Neural cell (in vitro differentiated cells): ENCODE results near the gene KIF1B. TPM values are rescaled to one million over a fixed set of nuclear protein-coding genes. Genes with fewer than 3 reads are reported as not detected.

Source experiments
- H2AFZ ChIP-seq: fragments of 200-600, 300-800 bp; sonication (generic), shearing (Covaris generic); 2 replicates; pipeline ENCODE4 v1.6.0; 2014; ENCODE audit warnings: low read depth, mild to moderate bottlenecking, antibody characterized with exemption, low read length, moderate library complexity
- H3F3A ChIP-seq: fragments of 200-600 bp; shearing (Covaris generic); 2 replicates; pipeline ENCODE4 v1.6.1; 2016; ENCODE audit warnings: mild to moderate bottlenecking, moderate library complexity, mixed read lengths, antibody characterized with exemption, low read length; ENCODE audit not compliant: insufficient read depth, poor library complexity, severe bottlenecking
- H3K27ac ChIP-seq: fragments of 200-600, 300-800 bp; sonication (generic), shearing (Covaris generic); 2 replicates; pipeline ENCODE4 v1.5.1; 2014; ENCODE audit warnings: mild to moderate bottlenecking, low read length, moderate library complexity
- H3K27me3 ChIP-seq: fragments of 300-800, 200-600 bp; sonication (generic), shearing (Covaris generic); 2 replicates; pipeline ENCODE4 v1.6.0; 2014; ENCODE audit warnings: mild to moderate bottlenecking, low read depth, low read length, moderate library complexity; ENCODE audit not compliant: insufficient read depth
- H3K36me3 ChIP-seq: fragments of 300-800, 200-600 bp; sonication (generic), shearing (Covaris generic); 2 replicates; pipeline ENCODE4 v1.5.1; 2014; ENCODE audit warnings: mild to moderate bottlenecking, antibody characterized with exemption, low read length, moderate library complexity; ENCODE audit not compliant: insufficient read depth
- H3K4me2 ChIP-seq: fragments of 300-800, 200-600 bp; sonication (generic), shearing (Covaris generic); 2 replicates; pipeline ENCODE4 v1.6.0; 2014; ENCODE audit warnings: mild to moderate bottlenecking, low read length
- H3K4me3 ChIP-seq: fragments of 300-800, 200-600 bp; sonication (generic), shearing (Covaris generic); 2 replicates; pipeline ENCODE4 v1.5.1; 2014; ENCODE audit warnings: mild to moderate bottlenecking, low read length, moderate library complexity
- H3K79me2 ChIP-seq: fragments of 200-600 bp; shearing (Covaris generic); replicated peaks from 2 replicates; pipeline ENCODE4 v1.6.0; 2014; ENCODE audit warnings: mild to moderate bottlenecking, low read length, moderate library complexity; ENCODE audit not compliant: insufficient read depth
- H3K9ac ChIP-seq: fragments of 300-800, 200-600 bp; sonication (generic), shearing (Covaris generic); 2 replicates; pipeline ENCODE4 v1.6.1; 2016; ENCODE audit warnings: mild to moderate bottlenecking, low read length, mixed read lengths
- H3K9me2 ChIP-seq: fragments of 200-600 bp; shearing (Covaris generic); 2 replicates; pipeline ENCODE4 v1.6.1; 2016; ENCODE audit warnings: mild to moderate bottlenecking, low read length, mixed read lengths; ENCODE audit not compliant: insufficient read depth
- H3K9me3 ChIP-seq: fragments of 200-600, 300-800 bp; sonication (generic), shearing (Covaris generic); 2 replicates; pipeline ENCODE4 v1.6.1; 2016; ENCODE audit warnings: mild to moderate bottlenecking, mixed run types, low read length, moderate library complexity, mixed read lengths
- H4K20me1 ChIP-seq: fragments of 200-600 bp; shearing (Covaris generic); 2 replicates; pipeline ENCODE4 v1.6.1; 2016; ENCODE audit warnings: mild to moderate bottlenecking, mixed run types; ENCODE audit not compliant: insufficient read depth
- CTCF ChIP-seq: fragments of 450-650 bp; IDR thresholded peaks from 2 replicates; pipeline ENCODE4 v1.5.1; 2014; ENCODE audit warnings: antibody characterized with exemption, mild to moderate bottlenecking, moderate library complexity; ENCODE audit not compliant: poor library complexity, severe bottlenecking
- EP300 ChIP-seq: fragments of 450-650 bp; conservative IDR thresholded peaks from 2 replicates; pipeline ENCODE4 v1.6.1; 2014; ENCODE audit warnings: antibody characterized with exemption, mild to moderate bottlenecking, moderate library complexity; ENCODE audit not compliant: poor library complexity, severe bottlenecking
- EZH2 ChIP-seq: fragments of 200-600, 300-800 bp; shearing (Covaris generic), sonication (generic); IDR thresholded peaks from 2 replicates; pipeline ENCODE4 v1.6.1; 2014; ENCODE audit warnings: antibody characterized with exemption, low read length, borderline replicate concordance, mild to moderate bottlenecking; ENCODE audit not compliant: insufficient read depth, poor library complexity, severe bottlenecking
- MXI1 ChIP-seq: fragments of 450-650 bp; conservative IDR thresholded peaks from 2 replicates; pipeline ENCODE4 v1.6.1; 2014; ENCODE audit warnings: antibody characterized with exemption, mild to moderate bottlenecking; ENCODE audit not compliant: poor library complexity, severe bottlenecking
- POLR2AphosphoS5 ChIP-seq: IDR thresholded peaks from 2 replicates; pipeline ENCODE4 v1.6.1; 2012
- RAD21 ChIP-seq: fragments of 450-650 bp; conservative IDR thresholded peaks from 2 replicates; pipeline ENCODE4 v1.6.1; 2014; ENCODE audit warnings: antibody characterized with exemption, mild to moderate bottlenecking, moderate library complexity
- REST ChIP-seq: IDR thresholded peaks from 2 replicates; pipeline ENCODE4 v1.6.1; 2012; ENCODE audit warnings: borderline replicate concordance
- SMC3 ChIP-seq: fragments of 450-650 bp; conservative IDR thresholded peaks from 2 replicates; pipeline ENCODE4 v1.6.1; 2014; ENCODE audit warnings: antibody characterized with exemption, mild to moderate bottlenecking, moderate library complexity; ENCODE audit not compliant: poor library complexity
- TAF1 ChIP-seq: IDR thresholded peaks from 2 replicates; pipeline ENCODE4 v1.6.1; 2012; ENCODE audit warnings: low read depth
- polyA plus RNA-seq: library from polyadenylated mRNA; depleted of rRNA; stranded (reverse); fragments of >200 nt; gene quantifications from 2 replicates; pipeline ENCODE4 v1.2.3, GENCODE V29; 2014

The KIF1B gene
- polyA plus RNA-seq, 1 donor from 2014 or later, result 76.4 TPM

GRCh38 chr1:10161541-10162290, 48.7 kb upstream of the KIF1B start:
- no peak overlapping the region for H3K27ac ChIP-seq
- no peaks in the 10 kb centered on the region for H3K27me3 ChIP-seq
- TF ChIP-seq SMC3 (no peak), MXI1 (no peak), EP300 (no peak), CTCF (no peak), POLR2AphosphoS5 (no peak), EZH2 (no peak), REST (no peak), TAF1 (no peak), RAD21 (no peak)
- no peak overlapping the region for H3K4me3 ChIP-seq
- H3K9ac ChIP-seq, result no peak overlapping the region
- H3K79me2 ChIP-seq, result no peaks in the 10 kb centered on the region
- no peaks in the 10 kb centered on the region for H3K9me3 ChIP-seq
- H3K4me2 ChIP-seq, result no peak overlapping the region
- no peaks in the 10 kb centered on the region for H4K20me1 ChIP-seq
- no peaks in the 10 kb centered on the region for H3F3A ChIP-seq
- H3K9me2 ChIP-seq, result no peaks in the 10 kb centered on the region
- H2AFZ ChIP-seq, result no peak overlapping the region
- H3K36me3 ChIP-seq, result no peaks in the 10 kb centered on the region

GRCh38 chr1:10168912-10169514, 41.4 kb upstream of the KIF1B start:
- H3K27ac ChIP-seq, result no peak overlapping the region
- H4K20me1 ChIP-seq, result no peaks in the 10 kb centered on the region
- no peak overlapping the region for H3K4me2 ChIP-seq
- H3K79me2 ChIP-seq, result no peaks in the 10 kb centered on the region
- no peaks in the 10 kb centered on the region for H3K27me3 ChIP-seq
- no peaks in the 10 kb centered on the region for H3K9me2 ChIP-seq
- peaks cover 10% of the 10 kb centered on the region for H3K36me3 ChIP-seq
- H3K9ac ChIP-seq, result no peak overlapping the region
- H3K4me3 ChIP-seq, result no peak overlapping the region
- TF ChIP-seq EP300 (no peak), POLR2AphosphoS5 (no peak), EZH2 (no peak), SMC3 (no peak), RAD21 (no peak), TAF1 (no peak), MXI1 (no peak), CTCF (no peak), REST (no peak)
- no peaks in the 10 kb centered on the region for H3K9me3 ChIP-seq
- H3F3A ChIP-seq, result no peaks in the 10 kb centered on the region
- H2AFZ ChIP-seq, result no peak overlapping the region
